Tibial artery (tissue), 4 donors: ENCODE results near the gene CYB561D2.
A peak's percentile ranks its signal among the peaks of the same experiment; 100 is the strongest.

ENCODE experiments used
- DNase-seq, 2 donors: peaks; one replicate each; pipeline ENCODE4 v3.0.0-alpha.2; 2019
- H3K27ac ChIP-seq, 2 donors: fragments of 200-600 bp; sonication (generic) in 1 of 2; 1 replicate in 1 of 2; 2 replicates in 1 of 2; pipeline ENCODE4 v1.5.1; 2018 to 2019; ENCODE audit warnings: mild to moderate bottlenecking in 1 of 2
- H3K27me3 ChIP-seq, 2 donors: fragments of 200-600 bp; sonication (generic) in 1 of 2; one replicate each; pipeline versions ENCODE4 v1.5.1 to v1.6.0; 2016 to 2019
- H3K36me3 ChIP-seq, 3 donors: fragments of 200-600 bp; sonication (generic) in 2 of 3; one replicate each; pipeline ENCODE4 v1.5.1; 2016 to 2019; ENCODE audit warnings: mild to moderate bottlenecking in 2 of 3
- H3K4me1 ChIP-seq, 4 donors: fragments of 200-600 bp; sonication (generic) in 2 of 4; 1 replicate in 3 of 4; 2 replicates in 1 of 4; pipeline ENCODE4 v1.5.1; 2016 to 2019
- H3K4me3 ChIP-seq, 2 donors: fragments of 200-600 bp; sonication (generic) in 1 of 2; 1 replicate in 1 of 2; 2 replicates in 1 of 2; pipeline ENCODE4 v1.5.1; 2018 to 2019; ENCODE audit warnings: mild to moderate bottlenecking in 2 of 2
- H3K9me3 ChIP-seq, 3 donors: fragments of 200-600 bp; sonication (generic) in 1 of 3; one replicate each; pipeline ENCODE4 v1.5.1; 2016 to 2019
- CTCF ChIP-seq, 2 experiments: fragments of 200-600 bp in 1 of 2; fragments of 450-650 bp in 1 of 2; IDR thresholded peaks; one replicate each; pipeline ENCODE4 v1.5.1; 2017 to 2019; ENCODE audit warnings: antibody characterized with exemption in 2 of 2, mild to moderate bottlenecking in 1 of 2, moderate library complexity in 1 of 2
- intact Hi-C: fragments of 100-400 bp; cut with DNase I; formaldehyde crosslinking; loops from one replicate; pipeline ENCODE4 v1.15.0; 2023; ENCODE audit warnings: low total_unique reads

Gene CYB561D2

GRCh38 chr3:50378757-50379156 lies 28.1 kb downstream of the CYB561D2 start:
- Histone ChIP-seq H3K27ac (no peak overlapping the region), H3K27me3 (no peaks in the 10 kb centered on the region), H3K36me3 (no peaks in the 10 kb centered on the region), H3K4me1 (peaks cover 0 to 17% (median 11%) of the 10 kb centered on the region in 4 donors), H3K4me3 (no peak overlapping the region), H3K9me3 (no peaks in the 10 kb centered on the region)
- no peak for TF ChIP-seq CTCF (IDR thresholded peaks at IDR 0.05)
- intact Hi-C loops: no loop called here
- no peak for DNase-seq

- no peak for DNase-seq
- H3K36me3 ChIP-seq: no peaks in the 10 kb centered on the region
- no peak for TF ChIP-seq CTCF (IDR thresholded peaks at IDR 0.05)
- H3K9me3 ChIP-seq: no peaks in the 10 kb centered on the region
- H3K27ac ChIP-seq: no peak overlapping the region
- no peak overlapping the region for H3K4me3 ChIP-seq
- no peaks in the 10 kb centered on the region for H3K27me3 ChIP-seq
- H3K4me1 ChIP-seq: peaks cover 0 to 17% (median 11%) of the 10 kb centered on the region in 4 donors
- intact Hi-C loops: no loop called here
Observed at GRCh38 chr3:50380405-50381085, 29.9 kb downstream of the CYB561D2 start.

- Histone ChIP-seq H3K27ac (no peak overlapping the region), H3K27me3 (no peaks in the 10 kb centered on the region), H3K4me1 (peaks cover 0 to 17% (median 11%) of the 10 kb centered on the region in 4 donors), H3K36me3 (no peaks in the 10 kb centered on the region), H3K4me3 (no peak overlapping the region), H3K9me3 (no peaks in the 10 kb centered on the region)
- TF ChIP-seq CTCF (IDR thresholded peaks at IDR 0.05): no peak
- no peak for DNase-seq
- intact Hi-C loops: no loop called here
Observed at GRCh38 chr3:50381383-50381782, 30.7 kb downstream of the CYB561D2 start.

GRCh38 chr3:50382722-50383121 lies 32.1 kb downstream of the CYB561D2 start:
- no peak for DNase-seq
- H3K4me3 ChIP-seq: no peak overlapping the region
- H3K36me3 ChIP-seq: no peaks in the 10 kb centered on the region
- H3K27me3 ChIP-seq: no peaks in the 10 kb centered on the region
- H3K27ac ChIP-seq: peak overlapping the region in 1 of 2 donors; percentile 57
- H3K9me3 ChIP-seq: no peaks in the 10 kb centered on the region
- peaks cover 0 to 17% (median 11%) of the 10 kb centered on the region in 4 donors for H3K4me1 ChIP-seq
- TF ChIP-seq CTCF (IDR thresholded peaks at IDR 0.05): no peak
- intact Hi-C loops: no loop called here

- no peak for TF ChIP-seq CTCF (IDR thresholded peaks at IDR 0.05)
- Histone ChIP-seq H3K36me3 (no peaks in the 10 kb centered on the region), H3K27ac (no peak overlapping the region), H3K9me3 (no peaks in the 10 kb centered on the region), H3K4me3 (no peak overlapping the region), H3K4me1 (peaks cover 0 to 17% (median 11%) of the 10 kb centered on the region in 4 donors), H3K27me3 (no peaks in the 10 kb centered on the region)
- intact Hi-C loops: no loop called here
- DNase-seq: no peak
Observed at GRCh38 chr3:50383750-50384149, 33.1 kb downstream of the CYB561D2 start.
